Mononuclear cell (primary cell): Measurements from ENCODE around the gene WDR41. TPM values are rescaled to one million over a fixed set of nuclear protein-coding genes. Genes with fewer than 3 reads are reported as not detected.

ENCODE experiments used
- H3K27me3 ChIP-seq: 2 replicates; pipeline ENCODE4 v1.6.0; 2011; ENCODE audit warnings: low read length, control low read depth; ENCODE audit not compliant: insufficient read depth
- H3K4me1 ChIP-seq: 2 replicates; pipeline ENCODE4 v1.5.1; 2011; ENCODE audit warnings: mild to moderate bottlenecking, low read length, control low read depth; ENCODE audit not compliant: insufficient read depth
- H3K4me3 ChIP-seq: 2 replicates; pipeline ENCODE4 v1.5.1; 2011; ENCODE audit warnings: mild to moderate bottlenecking, low read length, moderate library complexity
- H3K9me3 ChIP-seq: 2 replicates; pipeline ENCODE4 v1.5.1; 2011; ENCODE audit warnings: low read depth, mild to moderate bottlenecking, control low read depth, low read length
- total RNA-seq: library from RNA; depleted of rRNA; stranded (reverse); fragments of >200 nt; gene quantifications from one replicate; pipeline ENCODE4 v1.2.3, GENCODE V29; 2012

WDR41 gene
- total RNA-seq, 1 donor: 30.0 TPM

- H3K4me3 ChIP-seq: no peak overlapping the region
- no peaks in the 10 kb centered on the region for H3K27me3 ChIP-seq
Measured at GRCh38 chr5:77426670-77427069, 65.4 kb downstream of the WDR41 start.

GRCh38 chr5:77425998-77426659 is 66.0 kb downstream of the WDR41 start:
- no peak overlapping the region for H3K4me3 ChIP-seq
- H3K4me1 ChIP-seq: no peaks in the 10 kb centered on the region
- no peaks in the 10 kb centered on the region for H3K9me3 ChIP-seq
- no peaks in the 10 kb centered on the region for H3K27me3 ChIP-seq

More at GRCh38 chr5:77426670-77427069, 65.4 kb downstream of the WDR41 start:
- no peaks in the 10 kb centered on the region for H3K9me3 ChIP-seq
- H3K4me1 ChIP-seq: no peaks in the 10 kb centered on the region

DNA sequence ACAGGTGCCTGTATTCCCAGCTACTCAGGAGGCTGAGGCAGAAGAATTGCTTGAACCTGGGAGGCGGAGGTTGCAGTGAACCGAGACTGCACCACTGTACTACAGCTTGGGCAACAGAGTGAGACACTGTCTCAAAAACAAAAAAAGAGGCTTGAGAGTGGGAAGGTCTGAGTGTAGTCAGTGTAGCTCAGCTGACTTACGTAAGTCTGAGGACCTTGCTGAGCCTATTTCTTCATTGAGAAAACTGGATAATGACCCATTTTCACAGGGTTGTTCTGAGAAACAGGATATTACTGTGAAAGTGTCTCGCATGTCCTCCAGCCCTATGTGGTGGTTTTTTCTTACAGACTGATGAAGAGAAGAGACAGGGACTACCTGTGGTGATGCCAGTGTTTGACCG is 66.7 kb downstream of the WDR41 start:
- Histone ChIP-seq H3K4me1 (no peaks in the 10 kb centered on the region), H3K27me3 (no peaks in the 10 kb centered on the region), H3K9me3 (no peaks in the 10 kb centered on the region), H3K4me3 (no peak overlapping the region)

DNA sequence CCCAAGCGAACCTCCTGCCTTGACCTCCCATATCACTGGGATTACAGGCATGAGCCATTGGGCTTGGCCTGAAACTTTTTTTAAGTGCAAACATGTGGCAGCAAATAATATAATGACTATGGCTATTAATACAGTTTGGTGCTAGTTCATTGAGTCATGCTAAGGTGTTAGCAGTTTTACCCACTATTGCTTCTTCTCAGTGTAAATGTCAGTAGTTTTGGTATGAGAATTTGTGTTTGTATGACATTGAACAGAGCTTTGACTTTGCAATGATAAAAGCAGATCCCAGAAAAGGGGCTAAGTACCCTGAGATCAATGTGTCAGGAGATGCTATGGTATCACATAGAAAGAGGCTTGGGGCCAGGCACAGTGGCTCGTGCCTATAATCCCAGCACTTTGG is 67.2 kb downstream of the WDR41 start:
- no peaks in the 10 kb centered on the region for H3K9me3 ChIP-seq
- H3K27me3 ChIP-seq: no peaks in the 10 kb centered on the region
- no peak overlapping the region for H3K4me3 ChIP-seq
- no peaks in the 10 kb centered on the region for H3K4me1 ChIP-seq

DNA sequence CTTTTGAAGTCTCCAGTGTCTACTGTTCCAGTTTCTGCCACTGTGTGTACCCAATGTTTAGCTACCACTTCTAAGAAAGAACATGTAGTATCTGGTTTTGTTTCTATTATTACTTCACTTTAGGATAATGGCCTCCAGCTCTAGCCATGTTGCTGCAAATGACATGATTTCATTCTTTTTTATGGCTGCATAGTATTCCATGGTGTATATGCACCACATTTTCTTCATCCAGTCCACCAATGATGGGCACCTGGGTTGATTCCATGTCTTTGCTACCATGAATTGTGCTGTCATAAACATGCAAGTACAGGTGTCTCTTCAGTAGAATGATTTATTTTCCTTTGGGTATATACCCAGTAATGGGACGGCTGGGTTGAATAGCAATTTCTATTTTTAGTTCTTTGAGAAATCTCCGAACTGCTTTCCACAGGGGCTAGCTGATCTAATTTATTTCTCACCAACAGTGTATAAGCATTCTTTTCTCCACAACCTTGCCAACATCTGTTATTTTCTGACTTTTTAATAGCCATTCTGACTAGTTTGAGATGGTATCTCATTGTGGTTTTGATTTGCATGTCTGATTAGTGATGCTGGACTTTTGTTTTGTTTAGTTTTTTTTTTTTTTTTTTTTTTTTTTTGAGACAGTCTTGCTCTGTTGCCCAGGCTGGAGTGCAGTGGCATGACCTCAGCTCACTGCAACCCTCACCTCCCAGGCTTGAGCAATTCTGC is 68.9 kb downstream of the WDR41 start:
- H3K4me3 ChIP-seq: no peak overlapping the region
- no peaks in the 10 kb centered on the region for H3K27me3 ChIP-seq
- no peaks in the 10 kb centered on the region for H3K4me1 ChIP-seq
- H3K9me3 ChIP-seq: no peaks in the 10 kb centered on the region

DNA sequence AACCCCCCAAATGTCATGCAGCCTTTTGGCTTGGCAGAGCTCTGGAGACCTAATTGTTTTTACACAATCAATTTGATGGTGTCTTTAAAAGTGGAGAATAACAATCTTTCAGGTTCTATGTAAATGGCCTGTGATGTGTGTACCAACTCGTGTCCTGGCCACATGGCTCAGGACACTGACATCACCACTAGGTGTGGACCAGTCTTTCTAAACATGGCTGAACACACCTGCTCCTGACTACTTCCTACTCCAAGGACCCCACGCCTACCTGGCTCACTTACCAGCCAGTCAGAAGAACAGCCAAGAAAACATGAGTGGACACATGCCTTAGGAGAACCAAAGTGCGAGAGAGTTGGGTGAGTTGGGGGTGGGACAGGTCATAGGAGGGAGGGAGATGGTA is 71.2 kb downstream of the WDR41 start:
- no peak overlapping the region for H3K4me3 ChIP-seq
- H3K9me3 ChIP-seq: no peaks in the 10 kb centered on the region
- no peaks in the 10 kb centered on the region for H3K27me3 ChIP-seq
- no peaks in the 10 kb centered on the region for H3K4me1 ChIP-seq

GRCh38 chr5:77419644-77420582 is 72.2 kb downstream of the WDR41 start:
- no peaks in the 10 kb centered on the region for H3K27me3 ChIP-seq
- no peak overlapping the region for H3K4me3 ChIP-seq
- no peaks in the 10 kb centered on the region for H3K9me3 ChIP-seq
- H3K4me1 ChIP-seq: no peaks in the 10 kb centered on the region

- no peaks in the 10 kb centered on the region for H3K27me3 ChIP-seq
- H3K4me1 ChIP-seq: no peaks in the 10 kb centered on the region
- no peak overlapping the region for H3K4me3 ChIP-seq
- no peaks in the 10 kb centered on the region for H3K9me3 ChIP-seq
Measured at GRCh38 chr5:77418601-77419581, 73.2 kb downstream of the WDR41 start.

DNA sequence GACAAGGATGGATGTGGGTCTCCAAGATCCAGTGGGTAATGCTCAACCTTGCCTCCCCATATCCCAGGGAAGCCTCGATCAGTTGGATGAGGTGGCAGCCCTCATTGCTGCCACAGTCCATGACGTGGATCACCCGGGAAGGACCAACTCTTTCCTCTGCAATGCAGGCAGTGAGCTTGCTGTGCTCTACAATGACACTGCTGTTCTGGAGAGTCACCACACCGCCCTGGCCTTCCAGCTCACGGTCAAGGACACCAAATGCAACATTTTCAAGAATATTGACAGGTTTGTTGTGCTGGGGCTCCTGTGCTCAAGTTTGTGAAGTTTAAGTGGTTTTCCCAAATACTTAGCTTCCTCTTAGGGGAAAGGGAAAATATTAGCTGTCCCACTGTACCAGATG is 74.0 kb downstream of the WDR41 start:
- Histone ChIP-seq H3K4me3 (no peak overlapping the region), H3K27me3 (no peaks in the 10 kb centered on the region), H3K4me1 (no peaks in the 10 kb centered on the region), H3K9me3 (no peaks in the 10 kb centered on the region)

- Histone ChIP-seq H3K27me3 (no peaks in the 10 kb centered on the region), H3K4me1 (no peaks in the 10 kb centered on the region), H3K9me3 (no peaks in the 10 kb centered on the region), H3K4me3 (no peak overlapping the region)
Measured at GRCh38 chr5:77413049-77413448, 79.1 kb downstream of the WDR41 start.

GRCh38 chr5:77409870-77410621 is 82.1 kb downstream of the WDR41 start:
- no peaks in the 10 kb centered on the region for H3K4me1 ChIP-seq
- no peaks in the 10 kb centered on the region for H3K27me3 ChIP-seq
- H3K4me3 ChIP-seq: no peak overlapping the region
- no peaks in the 10 kb centered on the region for H3K9me3 ChIP-seq

GRCh38 chr5:77407152-77407551 is 85.0 kb downstream of the WDR41 start:
- Histone ChIP-seq H3K4me3 (no peak overlapping the region), H3K4me1 (no peaks in the 10 kb centered on the region), H3K9me3 (no peaks in the 10 kb centered on the region), H3K27me3 (no peaks in the 10 kb centered on the region)

GRCh38 chr5:77402796-77403195 is 89.3 kb downstream of the WDR41 start:
- no peaks in the 10 kb centered on the region for H3K27me3 ChIP-seq
- no peaks in the 10 kb centered on the region for H3K9me3 ChIP-seq
- H3K4me1 ChIP-seq: no peaks in the 10 kb centered on the region
- no peak overlapping the region for H3K4me3 ChIP-seq

- H3K9me3 ChIP-seq: no peaks in the 10 kb centered on the region
- no peak overlapping the region for H3K4me3 ChIP-seq
- no peaks in the 10 kb centered on the region for H3K4me1 ChIP-seq
- H3K27me3 ChIP-seq: no peaks in the 10 kb centered on the region
Measured at GRCh38 chr5:77400645-77401044, 91.5 kb downstream of the WDR41 start.
